GM18499 (cell line): ENCODE data around the gene TUNAR.
"Not testable (repeated sequence)": the region's sequence is repeated elsewhere in the genome, so short reads cannot be mapped to it uniquely, and the experiment has no call there.

Experiments used
- ATAC-seq: cut with Tn5 transposase; IDR thresholded peaks from one replicate; pipeline ENCODE4 v1.9.1; 2021; ENCODE audit warnings: moderate number of reproducible peaks; ENCODE audit not compliant: insufficient read depth, unreplicated experiment

Gene TUNAR

DNA sequence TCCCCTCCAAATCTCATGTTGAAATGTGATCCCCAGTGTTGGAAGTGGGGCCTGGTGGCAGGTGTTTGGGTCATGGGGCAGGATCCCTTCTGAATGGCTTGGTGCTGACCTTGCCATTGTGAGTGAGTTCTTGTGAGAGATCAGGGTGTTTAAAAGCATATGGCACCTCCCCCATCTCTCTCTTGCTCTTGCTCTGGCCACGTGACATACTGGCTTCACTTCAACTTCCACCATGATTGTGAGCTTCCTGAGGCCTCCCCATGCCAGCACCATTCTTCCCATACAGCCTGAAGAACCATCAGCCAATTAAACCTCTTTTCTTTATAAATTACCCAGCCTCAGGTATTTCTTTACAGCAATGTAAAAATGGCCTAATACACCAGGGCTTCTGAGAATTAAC lies 82.7 kb downstream of the TUNAR start:
- no peak for ATAC-seq

DNA sequence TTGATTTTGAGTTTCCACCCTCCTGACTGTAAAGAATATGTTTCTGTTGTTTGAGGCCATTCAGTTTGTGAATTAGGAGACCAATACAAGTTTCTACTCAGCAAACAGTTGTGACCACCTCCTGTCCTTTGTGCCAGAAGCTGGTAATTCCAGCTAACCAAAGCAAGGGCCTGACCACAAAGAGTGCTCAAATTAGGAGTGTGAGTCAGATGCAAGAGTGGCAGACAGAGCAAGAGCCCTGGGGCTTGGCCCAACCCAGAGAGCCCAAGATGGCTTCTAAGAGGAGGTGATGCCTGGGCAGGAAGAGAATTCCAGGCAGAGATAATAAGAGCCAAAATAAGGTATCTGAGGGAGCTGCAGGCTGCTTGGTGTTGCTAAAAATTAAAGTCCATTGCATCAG lies 84.8 kb downstream of the TUNAR start:
- no peak for ATAC-seq

DNA sequence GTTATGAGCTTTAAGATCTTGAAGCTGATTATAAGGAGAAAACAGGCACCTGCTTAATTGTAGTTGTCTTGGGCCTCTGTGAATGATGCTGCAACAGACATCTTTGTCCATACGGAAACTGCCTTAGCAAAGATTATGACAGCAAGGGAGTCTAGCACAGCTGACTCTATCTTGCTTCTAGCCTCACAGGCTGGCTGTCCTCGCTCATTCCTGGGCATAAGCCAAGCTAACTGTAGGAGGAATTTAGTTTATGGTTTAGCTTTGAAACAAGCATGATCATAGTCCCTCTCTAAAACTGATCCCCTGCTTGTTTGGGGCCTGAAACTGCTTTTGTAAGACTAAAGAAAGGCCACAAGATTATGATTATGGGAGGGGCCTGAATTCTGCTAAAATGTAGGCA lies 88.3 kb downstream of the TUNAR start:
- ATAC-seq: no peak

DNA sequence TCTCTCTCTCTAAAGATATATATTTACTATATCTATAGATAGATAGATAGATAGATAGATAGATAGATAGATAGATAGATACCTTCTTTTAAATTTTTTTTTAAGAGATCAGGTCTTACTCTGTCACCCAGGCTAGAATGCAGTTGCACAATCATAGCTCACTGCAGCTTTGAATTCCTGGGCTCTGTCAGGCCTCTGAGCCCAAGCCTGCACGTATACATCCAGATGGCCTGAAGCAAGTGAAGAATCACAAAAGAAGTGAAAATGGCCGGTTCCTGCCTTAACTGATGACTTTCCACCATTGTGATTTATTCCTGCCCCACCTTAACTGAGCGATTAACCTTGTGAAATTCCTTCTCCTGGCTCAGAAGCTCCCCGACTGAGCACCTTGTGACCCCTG lies 91.4 kb downstream of the TUNAR start:
- ATAC-seq: not testable (repeated sequence)
